Measurements from ENCODE around the gene TMEM154.

DNA sequence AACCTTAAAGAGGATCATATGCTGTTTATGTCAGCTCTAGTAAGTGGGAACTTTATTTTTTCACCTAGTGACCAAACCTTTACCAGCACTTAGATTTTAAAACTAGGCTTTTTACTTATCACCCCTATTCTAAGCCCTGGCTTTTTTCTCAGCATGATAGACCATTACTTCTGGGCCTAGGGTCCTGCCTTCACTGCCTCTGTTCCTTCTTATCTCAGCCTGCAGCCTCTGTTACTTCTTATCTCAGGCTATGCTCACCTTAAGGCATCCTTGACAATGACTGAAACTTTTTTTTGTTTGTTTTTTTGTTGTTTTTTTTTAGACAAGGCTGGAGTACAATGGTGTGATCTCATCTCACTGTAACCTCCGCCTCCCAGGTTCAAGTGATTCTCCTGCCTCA lies 59.6 kb downstream of the TMEM154 start:
- TF ChIP-seq, protein P1, sequence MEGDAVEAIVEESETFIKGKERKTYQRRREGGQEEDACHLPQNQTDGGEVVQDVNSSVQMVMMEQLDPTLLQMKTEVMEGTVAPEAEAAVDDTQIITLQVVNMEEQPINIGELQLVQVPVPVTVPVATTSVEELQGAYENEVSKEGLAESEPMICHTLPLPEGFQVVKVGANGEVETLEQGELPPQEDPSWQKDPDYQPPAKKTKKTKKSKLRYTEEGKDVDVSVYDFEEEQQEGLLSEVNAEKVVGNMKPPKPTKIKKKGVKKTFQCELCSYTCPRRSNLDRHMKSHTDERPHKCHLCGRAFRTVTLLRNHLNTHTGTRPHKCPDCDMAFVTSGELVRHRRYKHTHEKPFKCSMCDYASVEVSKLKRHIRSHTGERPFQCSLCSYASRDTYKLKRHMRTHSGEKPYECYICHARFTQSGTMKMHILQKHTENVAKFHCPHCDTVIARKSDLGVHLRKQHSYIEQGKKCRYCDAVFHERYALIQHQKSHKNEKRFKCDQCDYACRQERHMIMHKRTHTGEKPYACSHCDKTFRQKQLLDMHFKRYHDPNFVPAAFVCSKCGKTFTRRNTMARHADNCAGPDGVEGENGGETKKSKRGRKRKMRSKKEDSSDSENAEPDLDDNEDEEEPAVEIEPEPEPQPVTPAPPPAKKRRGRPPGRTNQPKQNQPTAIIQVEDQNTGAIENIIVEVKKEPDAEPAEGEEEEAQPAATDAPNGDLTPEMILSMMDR (optimal IDR thresholded peaks at IDR 0.05 in 1 of 3, IDR thresholded peaks at IDR 0.05 in 1 of 3, conservative IDR thresholded peaks at IDR 0.05 in 1 of 3; ENCODE audit: extremely low read depth in 1 of 3, insufficient read depth in 2 of 3, low read length in 3 of 3) = no peak
- no peak for TF ChIP-seq EZH2 (IDR thresholded peaks at IDR 0.05; ENCODE audit: low read length)
